ENCODE measurements around the gene JPH4. TPM values are rescaled to one million over a fixed set of nuclear protein-coding genes. Genes with fewer than 3 reads are reported as not detected.

The JPH4 gene
- total RNA-seq, 1 donor from 2014 or later, result 1.1 TPM

DNA sequence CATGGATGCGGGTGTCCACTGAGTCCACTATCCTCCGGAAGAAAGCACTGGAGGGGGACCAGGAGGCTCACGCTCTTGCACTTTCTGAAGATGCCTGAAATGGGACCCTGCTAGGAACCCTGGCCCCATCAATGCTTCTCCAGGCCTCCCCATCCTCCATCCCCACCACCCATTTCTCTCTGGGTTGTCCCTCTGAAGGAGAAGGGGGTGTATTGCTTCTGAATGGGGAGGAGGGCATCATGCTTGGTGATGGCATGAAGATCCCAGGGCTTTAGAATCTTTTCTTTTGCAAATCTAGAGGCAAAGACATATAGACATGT, 681 bp upstream of the JPH4 start:
- no peak for DNase-seq

GRCh38 chr14:23577710-23578392, 739 bp downstream of the JPH4 start:
- DNase-seq, result no peak

- DNase-seq, result peak; percentile 44
These were observed 1.4 kb downstream of the JPH4 start for GRCh38 chr14:23577004-23577681.

GRCh38 chr14:23573384-23574015, 5.1 kb downstream of the JPH4 start:
- no peak for DNase-seq

DNA sequence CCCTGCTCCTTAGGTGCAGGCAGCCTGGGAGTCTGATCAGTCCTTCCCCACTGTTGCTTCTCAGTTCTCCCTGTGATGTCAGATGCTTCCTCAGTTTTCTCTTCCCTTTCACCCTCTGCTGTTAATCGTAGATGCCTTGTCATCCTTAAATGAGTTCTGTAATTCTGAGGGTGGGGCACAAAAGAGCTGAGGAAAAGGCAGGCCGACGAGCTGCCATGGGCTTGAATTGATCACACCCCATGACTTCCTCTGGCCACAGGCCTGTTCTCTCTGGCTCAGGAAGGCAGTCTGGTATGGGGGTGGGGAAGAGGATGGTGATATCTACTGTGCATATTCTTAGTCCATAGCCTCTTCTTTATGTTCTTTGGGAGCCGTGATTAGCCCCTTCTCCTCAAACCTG, 5.8 kb downstream of the JPH4 start:
- DNase-seq, result no peak

GRCh38 chr14:23572524-23572828, 6.1 kb downstream of the JPH4 start:
- no peak for DNase-seq

- no peak for DNase-seq
These were observed 6.7 kb downstream of the JPH4 start for GRCh38 chr14:23571701-23572523.

DNA sequence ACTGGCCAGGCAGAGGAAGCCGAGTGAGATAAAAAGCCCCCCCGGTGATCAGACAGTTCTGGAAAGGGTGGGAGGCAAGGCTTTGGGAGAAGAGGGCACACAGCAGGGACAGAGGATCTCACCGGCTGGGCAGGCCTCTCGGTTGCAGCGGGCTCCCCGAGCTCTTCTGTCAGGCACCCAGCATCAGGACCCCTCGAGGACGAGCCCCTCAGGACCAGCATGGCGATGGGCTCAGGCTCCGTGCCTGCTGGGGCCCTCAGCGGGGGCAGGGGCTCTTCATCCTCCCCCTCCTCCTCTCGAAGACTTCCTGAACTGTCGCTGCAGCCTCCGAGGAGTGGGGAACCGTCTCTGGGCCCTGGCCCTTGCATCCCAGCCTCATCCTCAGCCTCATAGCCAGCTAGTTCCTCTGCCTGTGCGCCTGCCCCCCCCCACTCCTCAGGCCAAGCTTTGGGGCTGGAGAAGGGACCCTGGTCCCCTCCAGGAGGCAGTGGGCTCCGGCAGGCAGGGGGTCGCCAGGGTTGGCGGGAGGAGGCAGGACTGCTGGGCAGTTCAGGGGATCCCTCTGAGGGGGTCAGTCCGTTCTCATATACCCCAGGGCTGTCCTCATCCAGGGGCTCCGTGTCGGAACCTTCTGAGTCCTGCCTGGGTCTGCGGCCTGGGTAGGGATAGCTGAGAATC, 7.6 kb downstream of the JPH4 start:
- DNase-seq, result no peak

- peak; percentile 65 for DNase-seq
These were observed 9.0 kb downstream of the JPH4 start for GRCh38 chr14:23569443-23570151.

DNA sequence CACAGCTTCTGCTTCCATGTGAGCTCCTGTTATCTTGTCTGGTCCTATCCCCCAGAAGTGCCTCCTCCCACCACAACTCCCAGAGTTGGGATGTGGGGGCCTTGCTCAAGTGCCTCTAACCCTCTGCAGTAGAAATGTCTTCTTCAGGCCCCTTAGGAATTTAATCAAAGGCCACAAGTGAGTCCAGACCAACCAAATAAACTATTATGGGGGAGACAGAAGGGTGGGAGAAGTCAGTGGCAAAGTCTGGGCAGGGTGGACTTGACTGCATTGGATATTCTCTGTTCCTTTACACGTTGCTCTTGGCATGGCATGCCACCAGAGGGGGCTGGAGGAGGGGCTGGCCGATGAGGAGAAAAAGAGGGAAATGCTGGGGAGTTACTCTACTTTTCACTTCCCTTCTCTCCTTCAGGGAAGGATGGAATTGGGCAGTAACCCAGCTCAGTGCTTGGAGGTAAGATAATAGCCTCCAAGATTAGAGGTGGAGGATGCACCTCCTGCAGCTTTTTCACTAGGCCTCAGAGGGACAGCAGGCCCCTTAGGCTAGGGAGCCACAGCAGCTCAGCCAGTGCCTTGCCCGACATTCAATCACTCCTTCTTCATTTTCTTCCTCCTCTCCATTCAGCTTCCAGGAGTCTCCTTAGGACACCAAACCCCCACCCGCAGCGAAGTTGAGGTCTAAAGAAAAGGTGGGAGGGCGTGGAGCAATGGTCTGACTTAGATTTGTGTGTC, 9.8 kb downstream of the JPH4 start:
- DNase-seq, result peak; percentile 47

- no peak for DNase-seq
These were observed 10.5 kb downstream of the JPH4 start for GRCh38 chr14:23568021-23568599.

DNA sequence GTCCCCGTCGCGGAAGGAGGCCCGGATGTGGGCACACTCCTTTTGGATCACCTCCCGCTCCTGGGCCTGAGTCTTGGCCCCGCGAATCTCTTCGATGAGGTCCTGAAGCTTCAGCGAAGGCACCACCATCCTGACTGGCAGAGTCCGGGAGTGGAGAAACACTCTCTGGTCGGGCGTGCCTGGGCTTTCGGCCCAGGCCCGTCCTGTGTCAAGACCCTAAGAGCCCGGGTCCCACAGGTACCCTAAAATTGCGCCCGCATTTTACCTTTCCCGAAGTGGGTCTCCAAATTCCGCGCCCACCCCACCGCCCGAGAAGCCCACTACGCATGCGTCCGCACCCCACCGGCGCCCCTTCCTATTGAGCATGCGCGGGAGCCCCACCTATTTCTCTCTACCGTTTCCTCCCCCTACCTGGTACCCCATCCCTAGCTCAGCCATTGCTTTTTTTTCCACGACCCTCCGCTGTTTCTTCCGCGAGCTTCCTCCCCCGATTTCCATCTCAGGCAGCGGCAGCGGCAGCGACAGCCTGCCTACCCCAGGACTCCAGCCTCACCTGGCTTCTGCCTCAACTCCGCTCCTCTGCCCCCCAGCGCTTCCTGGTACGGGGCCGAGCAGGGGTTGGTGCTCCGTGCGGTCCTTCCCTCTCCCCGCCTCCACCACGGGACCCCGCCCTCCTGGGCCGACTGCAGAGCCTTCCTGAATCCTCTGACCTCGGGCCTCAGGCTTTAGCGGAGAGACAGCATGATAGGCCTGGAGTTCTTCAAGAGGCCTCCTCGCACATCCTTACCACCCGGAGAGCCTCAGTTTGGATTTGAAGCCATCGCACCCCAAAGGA, 11.2 kb downstream of the JPH4 start, which contains the start of gene AP1G2:
Gene AP1G2, minus strand, starts transcription at position 606 of the 835 bp plus-strand sequence. Its CDS starts 477 bp downstream, at position 129.
- peak; percentile 91 for DNase-seq

- no peak for DNase-seq
These were observed 11.8 kb downstream of the JPH4 start for GRCh38 chr14:23566778-23567185.

DNA sequence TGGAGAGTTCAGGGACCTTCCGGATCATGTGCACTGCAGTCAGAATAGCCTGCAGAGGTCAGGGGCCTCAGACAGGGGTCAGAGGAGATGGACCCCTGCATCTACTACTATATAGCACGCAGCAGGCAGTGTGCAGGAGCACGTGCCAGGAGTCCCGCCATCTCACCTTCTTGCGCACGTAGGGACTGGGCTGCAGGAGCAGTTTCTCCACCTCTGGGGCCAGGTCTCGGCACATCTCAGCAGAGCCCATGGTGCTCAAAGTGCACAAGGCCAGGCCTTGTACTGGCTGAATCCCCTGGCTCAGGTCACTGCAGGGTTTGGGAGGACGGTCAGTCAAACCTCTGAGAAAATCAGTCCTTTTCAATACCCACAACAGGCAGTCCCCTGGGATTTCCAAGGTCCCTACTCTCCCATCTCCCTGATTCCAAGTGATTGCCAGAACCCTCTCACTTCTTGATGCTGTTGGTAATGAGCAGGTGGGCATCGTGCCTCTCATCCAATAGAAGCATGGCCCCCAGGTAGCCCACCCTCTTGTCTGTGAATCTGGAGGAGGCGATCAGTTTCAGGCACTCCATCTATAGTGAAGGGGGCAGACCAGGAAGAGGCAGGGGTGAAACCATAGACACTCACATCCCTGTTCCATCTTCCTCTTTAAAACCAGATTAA, 12.3 kb downstream of the JPH4 start:
- no peak for DNase-seq

- no peak for DNase-seq
These were observed 13.0 kb downstream of the JPH4 start for GRCh38 chr14:23565626-23566025.

GRCh38 chr14:23564876-23565275, 13.7 kb downstream of the JPH4 start:
- no peak for DNase-seq

GRCh38 chr14:23564181-23564812, 14.3 kb downstream of the JPH4 start:
- DNase-seq, result no peak

DNA sequence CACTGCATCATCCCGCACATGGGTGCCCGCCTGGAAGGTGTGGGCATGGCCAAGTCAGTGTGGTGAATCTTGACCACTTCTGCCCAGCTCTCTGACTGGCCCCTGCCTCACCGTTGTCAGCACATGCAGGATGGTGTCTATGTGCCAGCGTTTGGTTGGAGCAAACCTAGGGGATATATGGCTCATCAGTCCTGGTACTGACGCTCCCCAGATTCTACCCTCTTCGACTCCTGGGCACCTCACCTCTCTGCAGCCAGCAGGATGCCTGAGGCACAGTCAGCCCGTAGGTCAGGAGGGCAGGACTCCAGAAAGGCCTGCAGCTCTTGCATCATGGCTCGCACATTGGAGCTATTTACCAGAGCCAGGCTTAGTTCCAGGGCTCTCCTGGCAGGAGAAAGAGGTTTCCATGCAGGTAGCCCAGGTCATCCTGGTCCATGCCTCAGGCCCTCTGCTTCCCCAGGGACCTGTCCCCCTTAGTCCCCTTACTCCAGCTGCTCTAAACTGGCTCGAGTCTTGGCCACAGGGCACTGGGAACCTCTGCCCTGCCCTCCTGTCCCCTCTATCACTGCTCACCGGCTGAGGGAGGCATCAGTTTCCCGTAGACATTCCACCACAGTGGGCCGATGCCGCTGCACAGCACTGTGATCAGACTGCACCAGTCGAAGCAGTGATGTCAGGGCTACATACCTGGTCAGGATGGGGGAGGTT, 15.0 kb downstream of the JPH4 start:
- DNase-seq, result no peak

All from tongue (tissue), 2 donors.